Fibroblast of skin of back (primary cell): ENCODE measurements around the gene SNF8. TPM values are rescaled to one million over a fixed set of nuclear protein-coding genes. Genes with fewer than 3 reads are reported as not detected.
A peak's percentile ranks its signal among the peaks of the same experiment; 100 is the strongest.
"Not testable (repeated sequence)": the region's sequence is repeated elsewhere in the genome, so short reads cannot be mapped to it uniquely, and the experiment has no call there.

Experiments used
- DNase-seq: peaks from one replicate; pipeline ENCODE4 v3.0.0-alpha.2; 2013
- polyA plus RNA-seq, 2 experiments: library from polyadenylated mRNA; unstranded; fragments of 120-200 nt; gene quantifications; one replicate each; pipeline ENCODE4 v1.2.1, GENCODE V29; 2013; ENCODE audit not compliant: insufficient read length in 2 of 2

SNF8 gene, protein sequence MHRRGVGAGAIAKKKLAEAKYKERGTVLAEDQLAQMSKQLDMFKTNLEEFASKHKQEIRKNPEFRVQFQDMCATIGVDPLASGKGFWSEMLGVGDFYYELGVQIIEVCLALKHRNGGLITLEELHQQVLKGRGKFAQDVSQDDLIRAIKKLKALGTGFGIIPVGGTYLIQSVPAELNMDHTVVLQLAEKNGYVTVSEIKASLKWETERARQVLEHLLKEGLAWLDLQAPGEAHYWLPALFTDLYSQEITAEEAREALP
- polyA plus RNA-seq (2013, experiment 1 of 2; ENCODE audit: insufficient read length): 129 TPM
- 108 TPM for polyA plus RNA-seq (2013, experiment 2 of 2; ENCODE audit: insufficient read length)

DNA sequence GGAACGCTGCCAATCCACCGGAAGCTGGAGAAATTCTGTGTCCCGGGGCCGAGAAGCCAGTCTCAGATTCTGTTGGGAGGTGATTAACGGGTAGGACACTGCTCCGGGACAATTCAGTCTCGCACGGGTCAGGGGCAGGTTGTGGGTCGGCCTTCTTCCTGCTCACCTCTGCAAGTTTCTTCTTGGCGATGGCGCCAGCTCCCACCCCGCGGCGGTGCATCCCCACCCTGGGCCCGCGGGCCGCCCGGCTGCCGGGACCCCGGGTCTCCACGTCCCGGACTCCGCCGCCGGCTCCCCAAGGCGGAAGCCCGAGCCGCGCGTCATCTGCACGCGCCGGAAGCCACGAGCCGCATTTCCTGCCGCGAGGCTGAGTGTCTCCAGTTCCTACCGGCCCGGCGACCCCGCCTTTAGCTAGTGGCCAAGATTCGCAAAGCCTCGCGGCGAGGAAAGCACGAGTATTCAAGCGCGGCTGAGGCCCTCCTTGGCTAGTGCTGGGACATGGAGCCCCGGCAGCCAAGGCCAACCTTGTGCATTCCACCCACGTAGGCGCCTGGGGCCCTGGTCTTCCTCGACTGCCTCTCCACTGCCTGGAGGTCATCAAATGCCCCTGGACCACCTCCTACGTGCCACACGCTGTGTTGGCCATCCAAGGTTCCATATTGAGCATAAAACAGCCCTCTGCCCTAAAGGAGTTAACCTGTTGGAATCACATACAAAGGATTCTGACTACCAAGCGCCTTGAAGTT, at the start of gene SNF8:
TSS of gene SNF8 (minus strand) at position 328 of the 746 bp plus-strand sequence. CDS start at position 220, 108 bp downstream.
- DNase-seq: peak; percentile 93

DNA sequence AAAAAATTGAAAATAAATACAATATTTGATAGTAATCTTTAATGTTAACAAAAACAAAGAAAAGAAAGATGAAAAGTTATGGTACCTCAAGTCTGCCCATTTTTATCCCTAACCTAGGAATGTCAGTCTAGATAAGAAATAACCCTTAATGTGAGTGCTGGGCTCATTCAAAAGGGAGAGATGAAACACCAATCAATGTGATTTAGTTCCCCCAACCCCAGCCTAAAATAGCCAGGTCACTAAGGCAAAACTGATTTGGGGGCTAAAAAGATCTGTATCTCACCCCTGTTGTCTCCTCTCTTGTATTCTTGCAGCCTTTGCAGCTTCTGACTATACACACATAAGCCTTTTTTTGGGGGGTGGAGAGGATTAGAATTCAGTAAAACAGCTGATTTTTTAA, 49.3 kb upstream of the SNF8 start:
- no peak for DNase-seq

DNA sequence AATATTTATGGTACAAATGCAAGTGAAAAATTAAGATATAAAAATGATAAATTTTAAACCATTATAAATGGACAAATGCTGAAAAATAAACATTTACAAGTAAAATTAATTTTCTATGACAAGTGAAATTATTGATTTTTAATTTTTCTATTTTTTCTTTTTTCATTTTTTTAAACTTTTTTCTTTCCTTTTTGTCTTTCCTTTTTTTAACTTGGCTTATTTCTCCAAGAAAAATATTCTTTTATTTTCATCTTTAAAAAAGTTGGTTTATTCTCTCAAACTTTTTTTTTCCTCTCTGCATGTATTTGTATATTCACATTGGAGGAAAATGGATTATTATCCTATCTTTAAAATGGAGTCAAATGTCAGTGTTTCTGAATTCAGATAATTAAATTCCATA, 48.7 kb upstream of the SNF8 start:
- no peak for DNase-seq

DNA sequence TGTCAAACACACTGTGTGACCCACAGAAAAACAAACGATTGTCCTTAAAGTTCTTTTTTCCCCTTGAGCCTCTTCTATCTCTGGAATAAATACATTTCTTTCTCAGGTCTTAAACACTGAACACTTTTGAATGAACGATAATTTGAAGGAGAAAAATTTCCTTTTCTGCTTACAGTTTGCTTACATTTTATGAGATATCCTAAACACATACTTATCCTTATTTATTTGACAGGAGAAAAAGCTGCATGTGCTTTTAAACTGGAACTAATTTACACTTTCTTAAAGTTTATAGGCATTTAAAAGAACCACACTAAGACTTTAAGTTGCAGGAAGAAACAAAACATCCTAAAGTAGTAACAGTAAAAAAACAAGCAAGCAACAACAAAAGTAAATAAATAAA, 47.8 kb upstream of the SNF8 start:
- DNase-seq: no peak

DNA sequence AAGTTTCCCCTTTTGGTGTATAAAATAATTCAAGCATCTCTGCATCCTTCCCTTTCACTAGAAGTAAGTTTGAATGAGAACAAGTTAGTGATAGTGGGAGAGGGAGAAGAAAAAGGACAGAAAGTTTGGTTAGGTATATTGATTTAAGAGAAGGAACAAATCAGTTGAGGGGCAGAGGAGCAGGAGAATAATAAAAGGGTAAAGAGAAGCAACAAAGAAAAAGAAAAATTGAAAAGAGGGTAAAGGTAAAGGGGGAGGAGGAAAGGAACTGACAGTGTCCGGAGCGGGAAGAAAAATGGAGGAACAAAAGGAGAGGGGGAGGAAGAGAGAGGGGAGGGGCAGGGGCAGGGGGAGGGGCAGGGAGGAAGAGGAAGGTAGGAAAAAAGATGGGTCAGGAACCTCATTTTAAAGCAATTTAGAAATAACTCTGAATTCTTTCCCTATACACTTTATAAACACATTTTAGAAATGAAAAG, 46.3 kb upstream of the SNF8 start:
- DNase-seq: no peak

DNA sequence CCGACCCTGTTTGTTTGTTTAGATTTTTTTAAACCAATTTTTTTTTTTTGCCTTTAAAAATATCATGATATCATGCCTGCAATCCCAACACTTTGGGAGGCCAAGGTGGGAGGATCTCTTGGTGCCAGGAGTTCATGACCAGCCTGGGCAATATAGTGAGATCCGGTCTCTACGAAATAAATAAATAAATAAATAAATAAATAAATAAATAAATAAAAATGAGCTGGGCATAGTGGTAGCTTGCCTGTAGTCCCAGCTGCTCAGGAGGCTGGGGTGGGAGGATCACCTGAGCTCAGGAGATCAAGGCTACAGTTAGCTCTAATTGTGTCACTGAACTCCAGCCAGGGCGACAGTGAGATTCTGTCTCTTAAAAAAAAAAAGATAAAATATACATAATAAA, 44.5 kb upstream of the SNF8 start:
- DNase-seq: no peak

DNA sequence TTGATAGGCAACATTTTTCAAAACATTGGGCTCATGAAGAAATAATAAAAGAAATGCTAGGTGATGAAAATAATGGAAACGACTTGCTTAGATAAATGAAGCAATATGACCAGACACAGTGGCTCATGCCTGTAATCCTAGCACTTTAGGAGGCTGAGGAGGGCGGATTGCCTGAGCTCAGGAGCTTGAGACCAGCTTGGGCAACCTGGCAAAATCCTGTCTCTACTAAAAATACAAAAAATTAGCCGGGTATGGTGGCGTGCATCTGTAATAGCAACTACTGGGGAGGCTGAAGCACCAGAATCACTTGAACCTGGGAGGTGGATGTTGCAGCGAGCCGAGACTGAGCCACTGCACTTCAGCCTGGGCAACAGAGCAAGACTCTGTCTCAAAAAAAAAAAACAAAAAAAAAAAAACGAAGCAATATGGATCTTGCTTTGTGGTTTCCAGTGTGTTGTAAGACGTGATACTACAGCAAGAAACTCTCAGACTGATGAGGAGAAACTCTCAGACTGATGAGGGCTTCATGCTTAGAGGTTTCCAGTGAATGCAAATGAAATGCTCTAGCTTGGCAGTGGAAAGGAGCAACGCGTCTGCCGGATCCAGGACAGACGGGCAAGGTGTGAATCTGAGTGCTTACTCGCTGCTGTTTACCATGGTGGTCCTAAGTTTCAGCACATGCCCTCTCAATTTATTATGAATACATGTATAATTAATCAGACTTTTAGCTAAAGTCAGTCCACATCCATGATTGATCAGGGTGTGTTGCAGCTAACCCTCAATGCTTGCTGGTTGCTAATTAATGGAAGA, 41.0 kb upstream of the SNF8 start:
- no peak for DNase-seq

DNA sequence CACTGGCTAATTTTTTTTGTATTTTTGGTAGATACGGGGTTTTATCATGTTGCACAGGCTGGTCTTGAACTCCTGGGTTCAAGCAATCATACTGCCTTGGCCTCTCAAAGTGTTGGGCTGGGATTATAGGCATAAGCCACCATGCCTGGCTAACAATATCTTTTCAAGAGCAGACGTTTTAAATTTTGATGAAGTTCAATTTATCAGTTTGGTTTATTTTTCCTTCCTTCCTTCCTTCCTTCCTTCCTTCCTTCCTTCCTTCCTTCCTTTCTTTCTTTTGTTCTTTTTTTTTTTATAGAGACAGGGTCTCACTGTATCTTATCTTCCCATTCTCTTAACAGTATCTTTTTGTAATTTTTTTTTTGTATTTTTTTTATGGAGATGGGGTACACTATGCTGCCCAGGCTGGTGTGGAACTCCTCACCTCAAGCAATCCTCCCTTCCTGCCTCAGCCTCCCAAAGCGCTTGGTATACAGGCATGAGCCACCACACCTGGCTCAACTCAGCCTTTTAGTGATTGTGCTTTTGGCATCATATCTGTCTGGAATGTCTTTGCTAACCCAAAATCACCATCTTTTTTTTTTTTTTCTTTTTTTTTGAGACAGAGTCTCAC, 37.4 kb upstream of the SNF8 start:
- no peak for DNase-seq

DNA sequence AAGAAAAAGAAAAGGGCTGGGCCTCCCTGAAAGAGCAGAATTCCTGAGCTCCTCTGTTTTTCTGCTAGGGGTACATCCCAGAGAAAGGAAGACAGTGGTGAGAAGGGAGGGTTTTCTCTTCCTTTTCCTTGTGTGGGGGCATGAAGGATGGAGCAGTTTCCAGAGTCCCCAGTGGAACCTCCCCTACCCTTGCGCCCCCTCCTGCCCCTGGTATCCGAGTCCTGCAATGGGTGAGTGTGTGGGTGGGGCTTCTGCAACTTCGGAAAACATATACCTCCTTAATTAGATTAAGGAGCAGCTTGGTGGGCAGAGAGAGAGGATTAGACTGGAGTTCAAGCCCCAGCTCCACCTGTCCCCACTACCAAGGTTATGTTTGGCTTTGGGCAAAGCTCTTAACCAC, 29.2 kb upstream of the SNF8 start:
- DNase-seq: no peak

DNA sequence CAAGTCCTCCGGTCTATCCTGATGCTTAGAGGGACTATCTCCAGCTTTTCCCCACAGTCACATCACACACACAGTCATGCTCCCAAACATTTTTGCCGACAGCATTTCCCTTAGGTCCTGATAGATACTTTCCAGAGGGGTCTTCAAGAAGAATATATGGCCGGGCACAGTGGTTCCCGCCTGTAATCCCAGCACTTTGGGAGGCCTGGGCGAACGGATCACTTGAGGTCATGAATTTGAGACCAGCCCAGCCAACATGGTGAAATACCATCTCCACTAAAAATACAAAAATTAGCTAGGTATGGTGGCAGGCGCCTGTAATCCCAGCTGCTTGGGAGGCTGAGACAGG, 28.1 kb upstream of the SNF8 start:
- no peak for DNase-seq

DNA sequence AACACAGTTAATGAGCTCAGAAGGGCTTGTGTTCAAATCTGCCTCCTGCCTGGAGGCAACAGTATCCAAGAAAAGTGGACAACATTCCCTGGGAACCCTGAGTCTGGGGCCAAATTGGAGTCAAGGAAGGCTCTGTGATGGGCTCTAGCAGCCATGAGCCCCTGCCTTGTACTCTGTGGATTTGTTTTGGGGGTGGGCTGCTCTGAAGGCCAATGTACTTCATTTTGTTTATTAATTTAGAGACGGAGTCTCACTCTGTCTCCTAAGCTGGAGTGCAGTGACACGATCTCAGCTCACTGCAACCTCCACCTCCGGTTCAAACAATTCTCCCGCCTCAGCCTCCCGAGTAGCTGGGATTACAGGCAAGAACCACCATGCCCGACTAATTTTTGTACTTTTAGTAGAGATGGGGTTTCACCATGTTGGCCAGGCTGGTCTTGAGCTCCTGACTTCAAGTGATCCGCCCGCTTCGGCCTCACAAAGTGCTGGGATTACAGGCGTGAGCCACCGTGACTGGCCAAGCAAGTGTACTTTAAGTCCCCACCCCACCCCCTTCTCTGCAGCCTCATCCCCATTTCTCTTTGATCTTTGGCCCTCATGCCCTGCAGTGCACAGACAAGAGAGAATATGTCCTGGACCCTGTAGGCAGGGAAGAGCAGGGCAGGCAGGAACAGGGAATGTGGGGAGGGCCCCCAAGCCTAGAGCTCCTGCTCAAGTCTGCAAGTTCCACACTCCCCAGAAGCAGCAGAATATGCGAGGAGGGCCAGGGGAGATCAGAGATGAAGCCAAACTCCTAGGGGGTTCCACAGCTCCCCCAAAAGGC, 26.4 kb upstream of the SNF8 start:
- no peak for DNase-seq

DNA sequence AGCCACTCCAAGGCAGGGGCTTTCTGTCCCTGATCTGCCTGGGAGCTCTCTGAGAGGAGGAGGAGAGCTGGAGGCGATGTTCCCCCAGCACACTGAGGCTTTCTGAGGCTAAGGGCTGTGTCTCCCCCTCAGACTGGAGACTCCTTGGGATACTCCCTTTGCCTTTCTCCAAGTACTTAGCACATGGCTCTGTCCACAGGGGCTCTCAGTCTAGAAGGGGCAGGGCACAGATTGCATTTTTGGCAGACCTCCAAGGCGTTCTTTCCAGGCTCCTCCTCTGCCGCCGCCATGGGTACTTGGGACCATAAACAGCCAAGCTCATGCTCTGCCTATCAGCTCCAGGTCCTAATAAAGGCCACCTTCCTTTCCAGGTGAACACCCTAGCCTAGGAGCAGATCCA, 25.6 kb upstream of the SNF8 start:
- DNase-seq: peak; percentile 40

DNA sequence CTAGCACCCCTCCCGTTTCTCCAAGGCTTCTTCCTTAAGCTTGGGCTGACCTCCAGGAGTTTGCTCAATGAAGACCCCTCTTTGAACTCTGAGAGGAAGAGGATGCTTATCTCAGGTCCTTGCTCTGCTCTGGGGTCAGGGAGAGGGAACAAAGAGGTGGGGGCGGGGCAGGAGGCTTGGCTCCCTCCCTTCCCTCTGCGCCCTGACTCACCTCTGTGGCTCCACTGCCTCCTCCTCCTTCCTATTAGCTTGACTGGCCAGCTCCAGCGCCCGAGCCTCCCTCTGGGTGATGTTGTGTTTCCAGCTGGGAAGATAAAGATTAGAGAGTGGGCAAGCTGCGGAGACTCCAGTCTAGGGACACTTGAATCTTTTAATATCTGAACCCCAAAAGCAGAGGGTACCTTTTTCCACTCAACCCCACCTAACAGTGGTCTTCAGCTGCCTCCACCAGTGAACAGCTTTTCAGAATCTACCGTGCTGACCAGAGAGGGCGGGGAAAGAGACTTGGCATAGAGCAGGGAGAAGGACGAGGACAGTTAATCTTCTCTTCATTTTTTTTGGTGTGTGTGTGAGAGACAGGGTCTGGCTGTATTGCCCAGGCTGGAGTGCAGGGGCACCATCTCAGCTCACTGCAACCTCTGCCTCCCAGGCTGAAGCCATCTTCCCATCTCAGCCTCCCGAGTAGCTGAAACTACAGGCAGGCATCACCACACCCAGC, 17.0 kb upstream of the SNF8 start:
- peak; percentile 57 for DNase-seq

DNA sequence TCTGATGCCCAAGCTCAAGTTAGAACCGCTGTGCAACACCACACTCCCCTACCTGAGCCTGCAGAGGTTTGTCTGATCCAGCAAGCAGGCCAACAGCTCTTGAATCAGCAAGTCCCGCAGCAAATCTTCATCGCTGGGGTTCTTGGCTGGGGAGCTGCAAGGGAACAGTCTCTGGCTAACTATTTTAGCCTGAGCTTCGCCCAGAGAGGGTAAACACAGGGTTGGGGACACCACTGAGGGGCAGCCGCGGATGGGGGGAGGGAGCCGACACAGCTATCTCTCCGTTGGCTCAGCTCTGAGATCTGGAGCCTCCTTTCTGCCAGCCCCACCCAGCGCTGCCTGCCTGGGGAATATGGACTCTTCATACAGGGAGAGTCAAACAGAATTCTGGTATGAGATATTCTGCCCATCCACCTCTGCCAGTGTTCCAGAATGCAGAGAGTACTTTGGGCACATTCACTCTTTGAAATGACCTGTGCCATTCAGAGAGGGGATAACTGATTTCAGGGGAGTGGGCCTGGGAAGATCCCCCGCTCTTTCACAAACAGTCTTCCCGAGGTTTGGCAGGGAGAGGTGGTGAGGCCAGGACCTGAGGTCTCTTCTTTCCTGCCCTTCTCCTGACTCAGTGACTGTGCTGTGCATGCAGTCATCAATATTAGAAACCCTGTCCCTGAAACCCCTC, 16.3 kb upstream of the SNF8 start:
- DNase-seq: peak; percentile 34

DNA sequence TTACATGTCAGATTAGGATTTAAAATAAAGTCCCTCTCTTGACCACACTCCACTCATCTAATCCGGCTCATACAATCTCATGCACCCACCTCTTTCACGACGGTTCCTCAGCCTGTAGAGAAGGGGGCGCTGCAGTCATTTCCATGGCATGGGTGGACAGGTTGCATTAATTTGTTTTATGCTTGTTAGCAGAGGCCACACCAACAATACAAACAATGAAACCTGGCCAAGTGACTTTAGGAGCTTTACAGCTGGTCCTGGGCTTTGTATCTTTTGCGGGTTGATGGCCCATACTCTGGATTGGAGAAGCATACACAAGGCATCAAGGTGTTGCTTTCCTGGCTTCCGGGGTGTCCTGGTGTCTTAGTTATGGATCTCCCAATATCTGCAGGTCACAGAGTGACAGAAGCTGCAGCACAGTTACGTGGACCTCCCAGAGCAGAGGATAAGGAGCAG, 9.7 kb upstream of the SNF8 start:
- DNase-seq: peak; percentile 42

DNA sequence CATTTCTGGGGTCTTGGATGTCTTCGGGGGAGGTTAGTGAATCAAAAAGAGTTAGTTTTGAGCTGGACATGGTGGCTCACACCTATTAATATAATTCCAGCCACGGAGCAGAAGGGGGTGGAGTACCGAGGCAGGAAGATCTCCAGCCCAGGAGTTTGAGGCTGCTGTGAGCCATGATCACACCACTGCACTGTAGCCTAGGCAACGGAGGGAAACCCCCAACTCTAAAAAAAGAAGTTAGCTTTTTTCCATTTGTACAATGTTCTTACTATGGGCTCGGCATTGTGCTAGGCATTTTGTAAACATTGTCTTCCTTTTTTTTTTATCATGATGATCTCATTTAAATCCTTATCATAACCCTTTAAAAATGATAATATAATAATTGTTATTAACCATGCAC, 8.3 kb upstream of the SNF8 start:
- DNase-seq: no peak

DNA sequence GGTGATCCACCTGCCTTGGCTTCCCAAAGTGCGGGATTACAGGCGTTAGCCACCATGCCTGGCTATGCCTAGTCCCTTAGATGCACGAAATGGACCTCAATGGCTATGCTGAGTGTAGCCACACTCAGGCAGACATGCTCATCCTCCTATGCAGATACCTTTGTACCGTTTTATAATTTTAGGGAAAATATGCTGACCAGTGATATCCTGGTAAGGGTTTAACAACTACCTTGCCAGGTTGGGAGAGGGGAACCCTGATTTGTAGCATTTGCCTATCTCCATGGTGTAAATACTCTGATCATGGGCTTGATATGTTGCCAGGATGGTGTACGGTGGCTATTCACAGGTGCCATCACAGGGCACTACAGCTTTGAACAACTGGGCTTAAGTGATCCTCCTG, 6.9 kb upstream of the SNF8 start:
- no peak for DNase-seq

DNA sequence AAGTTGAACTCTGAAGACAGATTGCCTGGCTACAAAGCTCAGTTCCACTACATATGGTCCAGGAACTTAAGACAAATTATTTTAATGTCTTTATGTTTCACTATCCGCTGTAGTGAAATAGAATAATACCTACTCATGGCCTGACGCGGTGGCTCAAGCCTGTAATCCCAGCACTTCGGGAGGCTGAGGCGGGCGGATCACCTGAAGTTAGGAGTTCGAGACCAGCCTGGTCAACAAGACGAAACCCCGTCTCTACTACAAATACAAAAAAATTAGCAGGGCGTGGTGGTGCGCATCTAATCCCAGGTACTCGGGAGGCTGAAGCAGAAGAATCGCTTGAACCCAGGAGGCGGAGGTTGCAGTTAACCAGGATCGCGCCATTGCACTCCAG, 614 bp upstream of the SNF8 start:
- not testable (repeated sequence) for DNase-seq

DNA sequence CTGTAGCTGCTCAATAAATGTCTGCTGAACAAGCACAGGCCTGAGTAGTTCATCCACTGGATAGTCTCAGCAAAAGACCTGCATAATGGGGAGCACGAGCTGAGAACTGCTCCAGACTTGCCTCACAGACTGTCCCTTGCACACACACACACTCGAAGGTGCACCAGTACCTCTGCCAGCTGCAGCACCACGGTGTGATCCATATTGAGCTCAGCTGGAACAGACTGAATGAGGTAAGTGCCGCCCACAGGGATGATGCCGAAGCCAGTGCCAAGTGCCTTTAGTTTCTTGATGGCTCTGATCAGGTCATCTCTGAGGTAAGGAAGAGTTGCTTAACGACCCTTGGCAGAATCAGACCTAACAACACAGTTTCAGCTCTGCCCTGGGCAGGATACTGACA, 11.6 kb downstream of the SNF8 start:
- DNase-seq: no peak

DNA sequence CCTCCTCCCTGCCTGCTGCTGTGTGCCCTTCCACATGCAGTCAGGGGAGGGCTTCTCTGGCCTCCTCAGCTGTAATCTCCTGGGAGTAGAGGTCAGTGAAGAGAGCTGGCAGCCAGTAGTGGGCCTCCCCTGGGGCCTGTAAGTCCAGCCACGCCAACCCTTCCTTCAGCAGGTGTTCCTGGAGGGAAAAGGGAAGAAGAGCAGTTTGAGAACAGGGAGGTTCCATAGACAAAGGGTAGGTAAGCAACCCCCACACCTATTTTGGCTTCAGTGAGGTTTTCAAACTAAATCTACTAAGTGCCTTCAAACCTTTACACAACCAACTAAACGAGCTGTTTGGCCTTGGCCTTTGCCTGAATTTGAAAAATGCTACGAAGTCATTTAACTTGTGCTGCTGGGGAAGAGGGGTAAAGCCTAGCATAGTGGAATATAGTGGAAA, 14.2 kb downstream of the SNF8 start:
- DNase-seq: no peak

DNA sequence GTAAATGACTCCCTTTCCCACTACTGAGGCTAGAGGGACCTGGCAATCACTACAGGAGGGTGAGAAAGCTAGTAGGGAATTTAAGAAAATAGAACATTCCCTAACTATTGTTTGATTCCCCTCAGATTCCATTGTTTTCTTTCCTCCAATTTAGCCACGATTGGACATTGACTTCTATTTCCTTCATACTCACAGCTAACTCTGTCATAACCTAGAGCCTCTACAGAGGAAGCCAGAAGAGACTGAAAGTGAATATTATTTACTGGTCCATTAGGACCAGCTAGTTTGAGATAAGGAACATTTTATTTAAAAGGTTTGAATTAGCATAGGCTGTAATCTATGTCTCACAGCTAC, 14.9 kb downstream of the SNF8 start:
- no peak for DNase-seq
